HG03469 (cell line): Measurements from ENCODE around the gene TMEM18.

Experiments
- ATAC-seq: cut with Tn5 transposase; IDR thresholded peaks from one replicate; pipeline ENCODE4 v1.9.1; 2021; ENCODE audit warnings: mild to moderate bottlenecking, moderate library complexity, moderate number of reproducible peaks; ENCODE audit not compliant: unreplicated experiment

The TMEM18 gene

GRCh38 chr2:653645-654425 is 23.4 kb downstream of the TMEM18 start:
- ATAC-seq: no peak

- no peak for ATAC-seq
These were observed 24.2 kb downstream of the TMEM18 start for GRCh38 chr2:652881-653480.

- no peak for ATAC-seq
These were observed 25.2 kb downstream of the TMEM18 start for GRCh38 chr2:651951-652373.

DNA sequence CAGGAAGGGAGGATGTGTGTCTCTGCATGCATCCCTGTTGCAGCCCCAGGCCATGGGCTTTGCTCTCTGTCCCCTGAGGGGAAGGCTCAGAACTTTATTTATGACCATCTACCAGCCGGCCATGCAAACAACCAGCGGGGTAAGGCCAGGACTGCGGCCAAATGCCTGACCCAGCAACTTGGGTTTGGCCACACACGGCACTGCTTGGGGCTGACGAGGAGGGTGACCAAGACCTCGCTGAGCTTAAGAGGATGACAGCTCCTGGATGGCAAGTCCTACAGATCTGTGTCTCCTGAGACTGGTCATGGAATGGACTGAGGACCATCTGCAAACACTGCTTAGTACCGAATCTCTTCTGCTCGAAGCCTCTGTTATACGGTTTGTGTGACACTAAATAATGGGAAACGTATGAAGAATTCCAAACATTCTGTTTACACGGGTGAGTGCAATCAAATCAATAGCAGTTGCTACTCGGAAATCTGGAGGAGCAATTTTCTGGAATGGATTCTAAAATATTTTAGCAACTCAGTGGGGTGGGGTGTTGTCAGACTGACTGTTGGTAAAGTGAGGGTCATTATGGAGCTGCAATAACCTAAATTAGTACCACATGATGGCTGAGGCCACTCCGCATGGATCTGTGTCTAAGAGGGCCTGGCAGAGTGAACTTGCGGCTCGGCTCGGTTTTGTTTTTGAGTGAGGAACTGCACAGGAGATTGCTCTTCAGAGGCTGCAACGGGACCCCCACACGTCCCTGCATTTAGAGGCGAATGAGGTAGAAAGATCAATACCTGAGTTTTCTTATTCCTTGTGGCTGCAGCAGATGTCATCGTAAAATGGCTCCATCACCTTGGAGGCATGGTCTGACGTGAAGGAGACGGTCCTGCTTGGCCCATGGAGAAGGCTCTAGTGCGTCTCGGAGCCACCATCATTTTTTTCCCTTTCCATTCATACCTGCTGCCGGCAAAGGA is 26.6 kb downstream of the TMEM18 start:
- ATAC-seq: no peak

- ATAC-seq: no peak
These were observed 27.5 kb downstream of the TMEM18 start for GRCh38 chr2:649426-650342.

DNA sequence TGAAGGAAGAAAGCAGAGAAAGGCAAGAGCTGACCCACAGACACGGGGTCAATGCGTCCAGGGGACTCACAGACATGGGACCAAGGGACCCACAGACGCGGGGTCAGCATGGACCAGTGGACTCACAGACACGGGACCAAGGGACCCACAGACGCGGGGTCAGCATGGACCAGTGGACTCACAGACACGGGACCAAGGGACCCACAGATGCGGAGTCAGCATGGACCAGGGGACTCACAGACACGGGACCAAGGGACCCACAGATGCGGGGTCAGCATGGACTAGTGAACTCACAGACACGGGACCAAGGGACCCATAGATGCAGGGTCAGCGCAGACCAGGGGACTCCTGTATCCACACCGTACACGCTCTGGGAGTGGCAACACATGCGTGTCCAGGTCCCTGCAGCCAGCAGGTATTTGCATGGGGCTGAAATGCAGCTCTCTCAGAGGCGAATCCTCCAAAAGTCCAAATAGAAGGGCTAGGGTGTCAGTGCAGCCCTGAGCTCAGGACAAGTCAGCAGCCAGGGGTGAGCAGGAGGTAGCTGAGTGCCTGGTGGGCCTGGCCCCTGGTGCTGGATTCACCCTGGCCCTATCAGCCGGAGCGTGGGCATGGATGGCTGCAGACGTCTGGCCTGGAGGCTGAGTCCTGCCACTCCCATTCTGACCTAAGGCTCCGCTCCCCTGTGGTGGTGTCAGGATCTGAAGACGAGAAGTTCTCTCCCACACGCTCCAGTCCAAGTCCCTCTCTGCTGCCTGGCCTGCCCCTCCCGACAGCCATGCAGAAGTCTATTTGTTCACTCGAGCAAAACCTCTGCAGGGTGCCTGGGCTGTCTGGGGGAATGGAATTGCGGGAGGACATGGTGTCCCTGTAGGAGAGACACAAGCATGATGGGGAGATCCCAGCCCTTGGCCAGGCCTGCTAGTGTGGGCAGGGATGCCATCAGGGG is 28.5 kb downstream of the TMEM18 start:
- no peak for ATAC-seq

DNA sequence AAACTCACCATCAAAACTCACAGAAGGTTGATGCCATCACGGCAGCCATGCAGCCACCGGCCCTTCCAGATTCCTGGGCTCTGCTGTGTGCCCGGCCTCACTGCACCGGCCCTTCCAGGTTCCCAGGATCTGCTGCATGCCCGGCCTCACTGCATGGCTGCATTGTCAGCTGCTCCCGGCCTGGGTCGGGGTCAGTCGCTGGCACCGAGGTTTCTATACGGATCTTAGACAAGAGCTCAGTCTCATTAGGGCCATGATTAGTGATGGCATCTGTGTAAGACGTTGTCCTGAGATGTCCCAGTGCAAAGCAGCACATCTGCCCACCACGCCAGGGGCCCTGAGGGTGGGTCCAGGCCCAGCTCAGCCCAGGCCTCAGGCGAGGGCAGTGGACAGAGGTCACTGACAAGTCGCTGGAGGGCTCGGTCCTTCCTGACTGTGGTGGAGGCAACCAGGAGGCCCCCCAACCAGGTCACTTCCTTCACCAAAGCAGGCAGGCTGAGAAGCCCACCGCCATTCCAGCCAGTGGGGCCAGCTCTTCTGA is 29.4 kb downstream of the TMEM18 start:
- ATAC-seq: no peak

DNA sequence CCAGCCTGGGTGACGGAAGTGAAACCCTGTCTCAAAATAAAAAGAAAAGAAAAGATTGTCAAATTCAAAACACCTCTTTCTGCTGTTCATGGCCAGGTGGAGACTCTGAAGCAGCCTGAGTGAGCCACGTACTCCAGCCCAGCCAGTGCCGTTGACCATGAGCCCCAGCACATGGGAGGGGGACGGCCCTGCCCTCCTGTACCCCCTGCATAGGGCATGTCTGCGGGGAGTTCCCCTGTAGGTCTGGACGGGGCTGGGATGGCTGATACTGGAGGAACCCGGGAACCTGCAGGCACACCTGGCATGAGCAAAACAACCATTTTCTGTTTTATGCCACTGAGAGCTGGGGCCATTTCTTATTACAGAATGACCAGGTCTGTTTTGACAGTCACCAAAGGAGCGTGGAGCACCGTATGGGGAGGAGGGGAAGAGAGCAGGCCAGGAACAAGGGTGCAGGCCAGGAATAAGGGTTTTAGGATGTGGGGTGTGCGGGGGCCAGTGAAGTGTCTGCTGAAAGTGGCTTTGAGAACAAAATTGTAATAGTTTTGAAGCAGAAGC is 30.1 kb downstream of the TMEM18 start:
- ATAC-seq: no peak

- ATAC-seq: no peak
These were observed 32.3 kb downstream of the TMEM18 start for GRCh38 chr2:644871-645270.

DNA sequence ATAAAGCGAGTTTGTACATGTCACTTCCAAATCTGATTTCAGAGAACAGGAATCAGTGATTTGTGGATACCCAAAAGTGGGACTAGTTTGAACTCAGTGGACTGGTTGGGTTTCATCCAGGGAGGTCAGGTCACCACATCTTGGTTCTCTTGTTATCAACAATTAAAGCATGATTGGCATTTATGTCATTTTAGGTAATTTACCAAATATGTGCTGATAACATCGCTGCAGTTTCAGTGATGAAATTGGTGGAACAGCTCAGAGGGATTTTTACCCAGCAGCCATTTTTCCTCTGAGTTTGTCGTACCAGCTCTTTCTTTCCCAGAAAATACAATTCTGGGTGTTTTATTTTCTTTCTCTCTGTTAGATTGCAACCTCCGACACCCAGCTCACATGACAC is 33.4 kb downstream of the TMEM18 start:
- no peak for ATAC-seq

DNA sequence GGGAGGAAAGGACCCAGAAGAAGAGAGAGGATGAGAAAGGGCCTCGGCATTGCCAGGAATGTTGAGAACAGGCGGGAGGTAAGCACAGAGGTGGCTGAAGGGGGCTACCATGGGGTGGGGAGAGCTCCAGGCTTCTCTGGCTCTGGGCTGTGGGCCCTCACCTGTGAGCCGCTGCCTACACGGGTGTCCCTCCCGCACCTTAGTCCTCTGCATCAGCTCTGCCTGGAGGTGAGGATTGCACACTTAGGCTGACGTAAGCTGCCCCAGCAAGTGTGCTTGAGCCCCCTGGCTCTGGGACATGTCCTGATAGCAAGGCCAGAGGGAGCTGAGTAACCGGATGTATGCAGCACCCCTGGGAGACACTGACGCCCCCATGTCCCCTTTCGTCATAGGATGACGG is 33.9 kb downstream of the TMEM18 start:
- no peak for ATAC-seq

- ATAC-seq: no peak
These were observed 35.1 kb downstream of the TMEM18 start for GRCh38 chr2:641872-642815.

GRCh38 chr2:641164-641871 is 35.9 kb downstream of the TMEM18 start:
- no peak for ATAC-seq

GRCh38 chr2:639703-640102 is 37.5 kb downstream of the TMEM18 start:
- ATAC-seq: no peak

DNA sequence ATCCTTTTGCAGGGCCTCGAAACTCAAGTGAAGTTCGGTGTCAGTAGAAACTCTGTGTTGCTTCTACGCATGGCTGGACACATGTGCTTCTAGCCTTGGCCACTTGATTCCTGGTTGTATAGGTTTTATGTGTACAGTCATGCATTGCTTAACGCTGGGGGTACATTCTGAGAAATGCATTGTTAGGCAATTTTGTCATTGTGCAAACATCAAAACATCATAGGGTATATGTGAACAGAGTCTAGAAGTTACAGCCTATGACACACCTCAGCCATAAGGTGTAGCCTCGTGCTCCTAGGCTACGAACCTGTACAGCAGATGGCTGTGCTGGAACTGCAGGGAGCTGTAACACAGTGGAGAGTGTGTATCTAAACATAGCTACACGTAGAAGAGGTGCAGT is 39.4 kb downstream of the TMEM18 start:
- ATAC-seq: no peak

DNA sequence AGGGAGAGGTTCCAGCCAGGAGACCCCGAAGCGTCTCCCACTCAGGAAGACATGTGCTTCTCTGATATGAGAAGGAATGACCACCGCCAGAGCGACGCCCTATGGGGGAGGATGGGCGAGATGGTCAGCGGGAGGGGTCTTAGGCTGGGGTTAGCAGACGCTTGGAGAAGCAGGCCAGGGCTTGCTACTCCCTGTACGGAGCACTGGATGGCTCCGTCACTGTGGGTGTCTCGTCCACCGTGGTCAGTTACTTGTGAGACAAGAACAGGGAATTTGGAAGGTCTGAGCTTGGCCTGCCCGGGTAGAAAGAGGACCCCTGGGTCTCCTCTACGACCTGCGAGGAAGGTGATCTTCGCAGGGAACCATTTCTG is 39.8 kb downstream of the TMEM18 start:
- no peak for ATAC-seq
